Measurements from ENCODE around the gene CARM1.
"Not testable (repeated sequence)": the region's sequence is repeated elsewhere in the genome, so short reads cannot be mapped to it uniquely, and the experiment has no call there.

The CARM1 gene

GRCh38 chr19:10924597-10924996 is 53.2 kb downstream of the CARM1 start:
- no peak for TF ChIP-seq CTCF (conservative IDR thresholded peaks at IDR 0.05; ENCODE audit: low read depth, low read length)
- H3K4me3 ChIP-seq (ENCODE audit: low read length) = no peak overlapping the region
- no peak for DNase-seq (ENCODE audit: low read depth)

GRCh38 chr19:10927730-10928562 is 56.6 kb downstream of the CARM1 start:
- H3K4me3 ChIP-seq (ENCODE audit: low read length) = peak overlapping the region; percentile 81
- DNase-seq (ENCODE audit: low read depth) = no peak
- TF ChIP-seq CTCF (conservative IDR thresholded peaks at IDR 0.05; ENCODE audit: low read depth, low read length) = no peak

GRCh38 chr19:10928563-10929401 is 57.4 kb downstream of the CARM1 start, which contains the start of the genes TIMM29 and YIPF2:
TSS of gene TIMM29 (plus strand) at chr19:10928811. CDS start at chr19:10928823, 12 bp downstream.
TSS of gene YIPF2 (minus strand) at chr19:10928639. CDS start at chr19:10928410, 229 bp downstream.
- TF ChIP-seq CTCF (conservative IDR thresholded peaks at IDR 0.05; ENCODE audit: low read depth, low read length) = no peak
- DNase-seq (ENCODE audit: low read depth) = peak; percentile 87
- H3K4me3 ChIP-seq (ENCODE audit: low read length) = peak within 1 kb of the TSS; percentile 81

GRCh38 chr19:10929402-10929794 is 58.0 kb downstream of the CARM1 start:
- H3K4me3 ChIP-seq (ENCODE audit: low read length) = peak overlapping the region; percentile 81
- TF ChIP-seq CTCF (conservative IDR thresholded peaks at IDR 0.05; ENCODE audit: low read depth, low read length) = no peak
- no peak for DNase-seq (ENCODE audit: low read depth)

GRCh38 chr19:10935371-10936059 is 64.2 kb downstream of the CARM1 start:
- no peak for TF ChIP-seq CTCF (conservative IDR thresholded peaks at IDR 0.05; ENCODE audit: low read depth, low read length)
- H3K4me3 ChIP-seq (ENCODE audit: low read length) = no peak overlapping the region
- no peak for DNase-seq (ENCODE audit: low read depth)

- DNase-seq (ENCODE audit: low read depth) = no peak
- TF ChIP-seq CTCF (conservative IDR thresholded peaks at IDR 0.05; ENCODE audit: low read depth, low read length) = peak; percentile 63
- peak overlapping the region; percentile 14 for H3K4me3 ChIP-seq (ENCODE audit: low read length)
Measured at GRCh38 chr19:10936661-10937084, 65.3 kb downstream of the CARM1 start.

GRCh38 chr19:10941649-10942048 is 70.3 kb downstream of the CARM1 start:
- H3K4me3 ChIP-seq (ENCODE audit: low read length); DNase-seq (ENCODE audit: low read depth): not testable (repeated sequence)

GRCh38 chr19:10943412-10943811 is 72.1 kb downstream of the CARM1 start:
- not testable (repeated sequence) for DNase-seq (ENCODE audit: low read depth)

More at GRCh38 chr19:10943412-10943811, 72.1 kb downstream of the CARM1 start:
- H3K4me3 ChIP-seq (ENCODE audit: low read length) = not testable (repeated sequence)

Data from retinal pigment epithelial cell (primary cell).